PC-9 (cell line): ENCODE data around the gene SLC44A1. TPM values are rescaled to one million over a fixed set of nuclear protein-coding genes. Genes with fewer than 3 reads are reported as not detected.

ENCODE experiments used
- BruUV-seq: library from RNA; stranded (reverse); fragments of 400-500 nt; replicated peaks from 2 replicates; lab custom pipeline; 2021; lab: Mats Ljungman, UMichigan
- CTCF ChIA-PET: fragments of 300-600 bp; sonication (Branson Sonifier 250); formaldehyde crosslinking; loops from one replicate; lab custom pipeline; 2022; ENCODE audit warnings: antibody characterized with exemption; lab: Charles Lee
- POLR2A ChIA-PET: fragments of 300-600 bp; sonication (Branson Sonifier 250); formaldehyde crosslinking; loops from one replicate; lab custom pipeline; 2022; ENCODE audit warnings: antibody characterized with exemption; ENCODE audit not compliant: unreplicated experiment; lab: Charles Lee
- DNase-seq, 2 experiments: peaks; one replicate each; pipeline versions ENCODE4 v3.0.0 to v3.0.0-alpha.2; 2015 to 2022; ENCODE audit warnings: mixed read lengths in 1 of 2
- H2AFZ ChIP-seq: fragments of 200-600 bp; sonication (generic); 2 replicates; pipeline ENCODE4 v1.8.1; 2017; ENCODE audit warnings: antibody characterized with exemption
- H3F3A ChIP-seq: fragments of 200-600 bp; sonication (generic); 2 replicates; pipeline ENCODE4 v1.8.1; 2017; ENCODE audit warnings: antibody characterized with exemption, mild to moderate bottlenecking, low read depth; ENCODE audit not compliant: insufficient read depth
- H3K27ac ChIP-seq: fragments of 200-600 bp; sonication (generic); 2 replicates; pipeline ENCODE4 v1.6.1; 2016; ENCODE audit warnings: mixed run types
- H3K27me3 ChIP-seq: fragments of 200-600 bp; sonication (generic); 2 replicates; pipeline ENCODE4 v1.6.1; 2016; ENCODE audit warnings: low read depth, mixed run types; ENCODE audit not compliant: insufficient read depth
- H3K36me3 ChIP-seq: fragments of 200-600 bp; sonication (generic); 2 replicates; pipeline ENCODE4 v1.6.1; 2016; ENCODE audit warnings: low read depth, mixed run types
- H3K4me1 ChIP-seq: fragments of 200-600 bp; sonication (generic); replicated peaks from 2 replicates; pipeline ENCODE4 v1.6.1; 2016; ENCODE audit warnings: mixed run types; ENCODE audit not compliant: insufficient read depth
- H3K4me2 ChIP-seq: fragments of 200-600 bp; sonication (generic); 2 replicates; pipeline ENCODE4 v1.6.1; 2017; ENCODE audit warnings: mixed run types
- H3K4me3 ChIP-seq: fragments of 200-600 bp; sonication (generic); 2 replicates; pipeline ENCODE4 v1.6.1; 2016; ENCODE audit warnings: mixed run types
- H3K79me2 ChIP-seq: fragments of 200-600 bp; sonication (generic); 2 replicates; pipeline ENCODE4 v1.6.1; 2017; ENCODE audit warnings: low read depth, mixed run types
- H3K9me2 ChIP-seq: fragments of 200-600 bp; sonication (generic); 2 replicates; pipeline ENCODE4 v1.8.1; 2017; ENCODE audit warnings: mild to moderate bottlenecking; ENCODE audit not compliant: insufficient read depth
- H3K9me3 ChIP-seq: fragments of 200-600 bp; sonication (generic); 2 replicates; pipeline ENCODE4 v1.8.1; 2016; ENCODE audit warnings: low read depth; ENCODE audit not compliant: insufficient read depth
- H4K20me1 ChIP-seq: fragments of 200-600 bp; sonication (generic); 2 replicates; pipeline ENCODE4 v1.8.1; 2017; ENCODE audit not compliant: insufficient read depth
- CTCF ChIP-seq: fragments of 200-600 bp; sonication (generic); conservative IDR thresholded peaks from 2 replicates; pipeline ENCODE4 v1.6.1; 2017; ENCODE audit warnings: mixed run types, antibody characterized with exemption, mild to moderate bottlenecking, moderate library complexity
- EZH2 ChIP-seq: fragments of 200-600 bp; sonication (generic); IDR thresholded peaks from 2 replicates; pipeline ENCODE4 v1.8.0; 2017; ENCODE audit warnings: antibody characterized with exemption, low read depth
- intact Hi-C: fragments of 100-400 bp; cut with micrococcal nuclease; formaldehyde crosslinking; loops from one replicate; pipeline ENCODE4 v1.10.0; 2022; ENCODE audit not compliant: unreplicated experiment
- total RNA-seq: library from RNA; stranded (reverse); gene quantifications from 2 replicates; pipeline ENCODE4 v1.2.3, GENCODE V29; 2021

SLC44A1 gene
- total RNA-seq, 1 experiment from 2014 or later: 95.2 TPM

GRCh38 chr9:105479846-105480245 is 235.4 kb downstream of the SLC44A1 start:
- Histone ChIP-seq H3K4me2 (no peak overlapping the region), H2AFZ (no peak overlapping the region), H3K79me2 (no peaks in the 10 kb centered on the region), H3K36me3 (no peaks in the 10 kb centered on the region), H4K20me1 (no peaks in the 10 kb centered on the region), H3K27me3 (no peaks in the 10 kb centered on the region), H3K9me3 (no peaks in the 10 kb centered on the region), H3K27ac (no peak overlapping the region), H3K9me2 (no peaks in the 10 kb centered on the region), H3K4me3 (no peak overlapping the region), H3F3A (no peaks in the 10 kb centered on the region), H3K4me1 (no peaks in the 10 kb centered on the region)
- no peak for DNase-seq
- ChIA-PET CTCF (no interaction called here), POLR2A (no interaction called here)
- intact Hi-C loops: no loop called here
- TF ChIP-seq CTCF: no peak
- no peak for TF ChIP-seq EZH2
- BruUV-seq: no TSS peak

DNA sequence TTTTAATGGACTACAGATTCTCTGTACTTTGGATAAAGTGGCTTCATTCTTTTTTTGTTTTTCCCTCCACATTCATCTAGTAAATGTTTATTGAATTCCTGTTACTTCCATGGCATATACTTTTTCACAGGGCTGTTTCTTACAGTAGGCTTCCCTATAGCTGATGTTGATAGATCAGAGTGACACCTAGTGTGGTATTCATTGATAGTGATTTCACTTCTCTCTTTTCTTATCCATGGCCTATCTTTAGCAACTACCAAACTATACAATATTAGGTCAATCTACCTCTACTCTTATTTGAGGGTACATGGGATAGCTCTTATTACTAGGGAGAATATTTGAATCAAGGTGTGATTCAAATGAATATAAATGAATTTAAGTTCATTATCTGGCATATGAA is 239.2 kb downstream of the SLC44A1 start:
- ChIA-PET POLR2A (no interaction called here), CTCF (no interaction called here)
- no peaks in the 10 kb centered on the region for H3K9me2 ChIP-seq
- H3F3A ChIP-seq: no peaks in the 10 kb centered on the region
- no TSS peak for BruUV-seq
- TF ChIP-seq EZH2: no peak
- no peak for TF ChIP-seq CTCF
- no peak overlapping the region for H2AFZ ChIP-seq
- no peaks in the 10 kb centered on the region for H3K4me1 ChIP-seq
- no peaks in the 10 kb centered on the region for H3K27me3 ChIP-seq
- H4K20me1 ChIP-seq: no peaks in the 10 kb centered on the region
- no peaks in the 10 kb centered on the region for H3K79me2 ChIP-seq
- DNase-seq: no peak
- intact Hi-C loops: no loop called here
- H3K4me3 ChIP-seq: no peak overlapping the region
- H3K36me3 ChIP-seq: no peaks in the 10 kb centered on the region
- H3K4me2 ChIP-seq: no peak overlapping the region
- no peak overlapping the region for H3K27ac ChIP-seq
- H3K9me3 ChIP-seq: no peaks in the 10 kb centered on the region

DNA sequence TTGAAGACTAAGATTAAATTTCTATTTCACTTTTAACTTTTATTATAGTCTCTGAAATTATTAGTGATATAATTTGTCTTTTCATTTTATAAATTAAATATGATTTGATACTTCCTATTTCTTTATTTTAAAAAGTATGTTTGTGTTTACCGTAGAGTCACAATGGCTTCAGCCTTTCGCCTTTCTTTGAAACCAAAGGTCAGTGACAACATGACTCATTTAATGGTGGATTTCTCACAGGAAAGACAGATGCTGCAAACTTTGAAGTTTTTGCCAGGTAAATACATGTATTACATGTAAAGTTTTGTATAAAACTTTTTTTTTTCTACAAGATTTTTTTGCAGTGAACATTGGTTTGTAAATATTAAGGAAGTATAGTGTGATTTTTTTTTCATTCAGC is 239.8 kb downstream of the SLC44A1 start:
- H2AFZ ChIP-seq: no peak overlapping the region
- H3K27me3 ChIP-seq: no peaks in the 10 kb centered on the region
- no peak overlapping the region for H3K27ac ChIP-seq
- no peaks in the 10 kb centered on the region for H4K20me1 ChIP-seq
- no peak overlapping the region for H3K4me2 ChIP-seq
- ChIA-PET CTCF (no interaction called here), POLR2A (no interaction called here)
- no peaks in the 10 kb centered on the region for H3K9me2 ChIP-seq
- TF ChIP-seq EZH2 (no peak), CTCF (no peak)
- H3K36me3 ChIP-seq: no peaks in the 10 kb centered on the region
- no peaks in the 10 kb centered on the region for H3F3A ChIP-seq
- H3K79me2 ChIP-seq: no peaks in the 10 kb centered on the region
- intact Hi-C loops: no loop called here
- no peaks in the 10 kb centered on the region for H3K9me3 ChIP-seq
- no peak overlapping the region for H3K4me3 ChIP-seq
- no peaks in the 10 kb centered on the region for H3K4me1 ChIP-seq
- DNase-seq: no peak
- no TSS peak for BruUV-seq
